ENCODE results near the gene ATAT1.

DNA sequence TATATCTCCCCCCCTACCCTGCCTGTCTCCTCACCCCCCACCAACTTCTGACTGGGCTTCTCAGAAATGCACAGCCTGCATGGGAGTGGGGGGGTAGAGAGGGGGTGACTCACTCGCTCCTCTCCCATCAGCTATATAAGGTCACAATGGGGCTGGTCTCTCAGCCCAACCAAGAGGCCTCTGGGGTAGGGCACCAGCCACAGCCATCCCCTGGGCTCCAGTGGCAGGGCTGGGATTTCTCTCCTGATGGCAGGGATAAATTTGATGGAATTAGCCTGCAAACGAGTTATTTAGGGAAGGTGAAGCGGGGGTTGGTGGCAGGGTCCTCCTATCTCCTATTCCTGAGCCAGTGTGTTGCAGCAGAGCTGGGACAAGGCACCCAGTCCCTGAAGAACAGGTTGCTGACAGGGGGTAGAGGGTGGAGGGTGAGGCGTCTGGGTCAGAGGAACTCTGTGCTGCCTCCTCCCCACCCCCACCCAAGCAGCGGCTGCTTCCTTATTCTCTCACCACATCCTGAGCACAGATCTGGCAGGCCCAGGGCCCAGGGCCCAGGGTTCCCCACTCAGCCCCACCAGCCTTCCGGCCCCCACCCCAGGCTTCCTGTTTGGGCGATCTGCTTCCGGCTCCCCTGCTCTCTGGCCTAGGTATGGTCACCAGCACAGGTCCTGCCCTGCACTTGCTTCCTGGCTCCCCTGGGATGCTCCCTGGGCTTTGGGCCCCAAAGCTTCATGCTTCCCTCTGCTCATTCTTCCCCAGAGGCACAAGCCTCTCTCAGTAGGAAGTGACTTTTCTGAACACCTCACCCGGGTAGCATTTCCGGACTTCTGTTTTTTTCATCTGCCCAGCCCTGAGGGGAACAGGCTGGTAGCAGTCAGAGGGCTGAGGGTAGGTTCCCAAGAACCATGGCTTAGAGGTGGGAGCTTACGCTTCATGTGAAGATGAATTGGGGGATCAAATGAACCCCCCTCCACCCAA is 55.8 kb downstream of the ATAT1 start:
- TF ChIP-seq EZH2 (IDR thresholded peaks at IDR 0.05; ENCODE audit: low read depth, unreplicated experiment), result no peak
- TF ChIP-seq, protein P1, sequence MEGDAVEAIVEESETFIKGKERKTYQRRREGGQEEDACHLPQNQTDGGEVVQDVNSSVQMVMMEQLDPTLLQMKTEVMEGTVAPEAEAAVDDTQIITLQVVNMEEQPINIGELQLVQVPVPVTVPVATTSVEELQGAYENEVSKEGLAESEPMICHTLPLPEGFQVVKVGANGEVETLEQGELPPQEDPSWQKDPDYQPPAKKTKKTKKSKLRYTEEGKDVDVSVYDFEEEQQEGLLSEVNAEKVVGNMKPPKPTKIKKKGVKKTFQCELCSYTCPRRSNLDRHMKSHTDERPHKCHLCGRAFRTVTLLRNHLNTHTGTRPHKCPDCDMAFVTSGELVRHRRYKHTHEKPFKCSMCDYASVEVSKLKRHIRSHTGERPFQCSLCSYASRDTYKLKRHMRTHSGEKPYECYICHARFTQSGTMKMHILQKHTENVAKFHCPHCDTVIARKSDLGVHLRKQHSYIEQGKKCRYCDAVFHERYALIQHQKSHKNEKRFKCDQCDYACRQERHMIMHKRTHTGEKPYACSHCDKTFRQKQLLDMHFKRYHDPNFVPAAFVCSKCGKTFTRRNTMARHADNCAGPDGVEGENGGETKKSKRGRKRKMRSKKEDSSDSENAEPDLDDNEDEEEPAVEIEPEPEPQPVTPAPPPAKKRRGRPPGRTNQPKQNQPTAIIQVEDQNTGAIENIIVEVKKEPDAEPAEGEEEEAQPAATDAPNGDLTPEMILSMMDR (conservative IDR thresholded peaks at IDR 0.05; ENCODE audit: low read depth in 2 of 2), result no peak
- no peak for TF ChIP-seq EZH2phosphoT487 (IDR thresholded peaks at IDR 0.05; ENCODE audit: unreplicated experiment)
- no peak for TF ChIP-seq STAT1 (IDR thresholded peaks at IDR 0.05; ENCODE audit: unreplicated experiment)
- TF ChIP-seq, protein P2, sequence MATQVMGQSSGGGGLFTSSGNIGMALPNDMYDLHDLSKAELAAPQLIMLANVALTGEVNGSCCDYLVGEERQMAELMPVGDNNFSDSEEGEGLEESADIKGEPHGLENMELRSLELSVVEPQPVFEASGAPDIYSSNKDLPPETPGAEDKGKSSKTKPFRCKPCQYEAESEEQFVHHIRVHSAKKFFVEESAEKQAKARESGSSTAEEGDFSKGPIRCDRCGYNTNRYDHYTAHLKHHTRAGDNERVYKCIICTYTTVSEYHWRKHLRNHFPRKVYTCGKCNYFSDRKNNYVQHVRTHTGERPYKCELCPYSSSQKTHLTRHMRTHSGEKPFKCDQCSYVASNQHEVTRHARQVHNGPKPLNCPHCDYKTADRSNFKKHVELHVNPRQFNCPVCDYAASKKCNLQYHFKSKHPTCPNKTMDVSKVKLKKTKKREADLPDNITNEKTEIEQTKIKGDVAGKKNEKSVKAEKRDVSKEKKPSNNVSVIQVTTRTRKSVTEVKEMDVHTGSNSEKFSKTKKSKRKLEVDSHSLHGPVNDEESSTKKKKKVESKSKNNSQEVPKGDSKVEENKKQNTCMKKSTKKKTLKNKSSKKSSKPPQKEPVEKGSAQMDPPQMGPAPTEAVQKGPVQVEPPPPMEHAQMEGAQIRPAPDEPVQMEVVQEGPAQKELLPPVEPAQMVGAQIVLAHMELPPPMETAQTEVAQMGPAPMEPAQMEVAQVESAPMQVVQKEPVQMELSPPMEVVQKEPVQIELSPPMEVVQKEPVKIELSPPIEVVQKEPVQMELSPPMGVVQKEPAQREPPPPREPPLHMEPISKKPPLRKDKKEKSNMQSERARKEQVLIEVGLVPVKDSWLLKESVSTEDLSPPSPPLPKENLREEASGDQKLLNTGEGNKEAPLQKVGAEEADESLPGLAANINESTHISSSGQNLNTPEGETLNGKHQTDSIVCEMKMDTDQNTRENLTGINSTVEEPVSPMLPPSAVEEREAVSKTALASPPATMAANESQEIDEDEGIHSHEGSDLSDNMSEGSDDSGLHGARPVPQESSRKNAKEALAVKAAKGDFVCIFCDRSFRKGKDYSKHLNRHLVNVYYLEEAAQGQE (IDR thresholded peaks at IDR 0.05; ENCODE audit: unreplicated experiment), result no peak
- TF ChIP-seq POLR2AphosphoS5 (IDR thresholded peaks at IDR 0.05; ENCODE audit: low read depth), result no peak
